OCI-LY7 (cell line): ENCODE results near the gene FOXE3. TPM values are rescaled to one million over a fixed set of nuclear protein-coding genes. Genes with fewer than 3 reads are reported as not detected.

Source experiments
- BruUV-seq: library from RNA; stranded (reverse); fragments of 400-500 nt; replicated peaks from 2 replicates; lab custom pipeline; 2021; lab: Mats Ljungman, UMichigan
- CTCF ChIA-PET: fragments of 300-600 bp; sonication (Branson Sonifier 250); formaldehyde crosslinking; loops from one replicate; lab custom pipeline; 2022; ENCODE audit warnings: antibody characterized with exemption; ENCODE audit not compliant: unreplicated experiment; lab: Charles Lee
- POLR2A ChIA-PET: fragments of 300-600 bp; sonication (Branson Sonifier 250); formaldehyde crosslinking; loops from one replicate; lab custom pipeline; 2022; ENCODE audit warnings: antibody characterized with exemption; lab: Charles Lee
- DNase-seq: peaks from one replicate; pipeline ENCODE4 v3.0.0-alpha.2; 2015; ENCODE audit warnings: low spot score
- H2AFZ ChIP-seq: fragments of 200-600 bp; sonication (generic), shearing (Covaris generic); 2 replicates; pipeline ENCODE4 v1.6.1; 2014; ENCODE audit warnings: mild to moderate bottlenecking, antibody characterized with exemption, low read length, moderate library complexity
- H3K27ac ChIP-seq: fragments of 200-600 bp; sonication (generic); 2 replicates; pipeline ENCODE4 v1.5.1; 2014; ENCODE audit warnings: mixed run types, low read depth, mild to moderate bottlenecking, moderate library complexity, low read length, inconsistent platforms; ENCODE audit not compliant: poor library complexity, severe bottlenecking
- H3K36me3 ChIP-seq: fragments of 200-600 bp; sonication (generic); 2 replicates; pipeline ENCODE4 v1.6.1; 2014; ENCODE audit warnings: mild to moderate bottlenecking, antibody characterized with exemption, low read length, moderate library complexity, mixed read lengths; ENCODE audit not compliant: insufficient read depth
- H3K4me1 ChIP-seq: fragments of 200-600 bp; sonication (generic); 2 replicates; pipeline ENCODE4 v1.5.1; 2014; ENCODE audit warnings: mild to moderate bottlenecking, low read length; ENCODE audit not compliant: insufficient read depth, poor library complexity, severe bottlenecking
- H3K4me2 ChIP-seq: fragments of 200-600 bp; sonication (generic); 2 replicates; pipeline ENCODE4 v1.6.1; 2014; ENCODE audit warnings: mild to moderate bottlenecking, low read length
- H3K4me3 ChIP-seq: fragments of 200-600 bp; sonication (generic); 2 replicates; pipeline ENCODE4 v1.5.1; 2014; ENCODE audit warnings: mild to moderate bottlenecking, low read depth, low read length; ENCODE audit not compliant: poor library complexity, severe bottlenecking
- H3K79me2 ChIP-seq: fragments of 200-600 bp; sonication (generic); 2 replicates; pipeline ENCODE4 v1.6.1; 2016; ENCODE audit warnings: low read depth, mild to moderate bottlenecking, low read length, moderate library complexity, mixed read lengths; ENCODE audit not compliant: insufficient read depth
- H3K9me2 ChIP-seq: fragments of 200-600 bp; sonication (generic); 2 replicates; pipeline ENCODE4 v1.6.1; 2016; ENCODE audit warnings: mild to moderate bottlenecking, low read length, mixed read lengths; ENCODE audit not compliant: insufficient read depth
- H3K9me3 ChIP-seq: fragments of 200-600 bp; sonication (generic); 2 replicates; pipeline ENCODE4 v1.6.1; 2014; ENCODE audit warnings: mild to moderate bottlenecking, mixed run types, low read length, mixed read lengths
- H4K20me1 ChIP-seq: fragments of 200-600 bp; sonication (generic); 2 replicates; pipeline ENCODE4 v1.6.1; 2014; ENCODE audit warnings: mild to moderate bottlenecking, antibody characterized with exemption, low read length, moderate library complexity, mixed read lengths; ENCODE audit not compliant: insufficient read depth
- EZH2phosphoT487 ChIP-seq: fragments of 200-600 bp; sonication (generic); IDR thresholded peaks from 2 replicates; pipeline ENCODE4 v1.6.1; 2018; ENCODE audit warnings: low read depth, borderline replicate concordance, mild to moderate bottlenecking, mixed run types, antibody characterized with exemption, low read length, moderate library complexity, mixed read lengths
- intact Hi-C: fragments of 100-400 bp; cut with micrococcal nuclease; formaldehyde crosslinking; loops from one replicate; pipeline ENCODE4 v1.10.0; 2022; ENCODE audit not compliant: unreplicated experiment
- total RNA-seq, 2 experiments: library from RNA; depleted of rRNA in 1 of 2; stranded (reverse); fragments of >200 nt in 1 of 2; shearing (Covaris generic) in 1 of 2; gene quantifications; 2 replicates each; pipeline ENCODE4 v1.2.3, GENCODE V29; 2014 to 2022
- TF ChIP-seq, protein P1 (sequence below): fragments of 200-600 bp; sonication (generic); conservative IDR thresholded peaks from 2 replicates; pipeline ENCODE4 v1.5.1; 2014; ENCODE audit warnings: mild to moderate bottlenecking, antibody characterized with exemption, low read length, moderate library complexity, mixed read lengths

The FOXE3 gene
- total RNA-seq, 2 experiments from 2014 or later: not detected

- Histone ChIP-seq H3K9me2 (no peaks in the 10 kb centered on the region), H3K27ac (no peak overlapping the region), H3K4me3 (no peak overlapping the region), H3K4me2 (no peak overlapping the region), H3K36me3 (peaks cover 22% of the 10 kb centered on the region; the same call in 1 of the 2 replicates), H3K4me1 (no peaks in the 10 kb centered on the region), H2AFZ (no peak overlapping the region), H3K9me3 (no peaks in the 10 kb centered on the region), H4K20me1 (no peaks in the 10 kb centered on the region), H3K79me2 (no peaks in the 10 kb centered on the region)
- ChIA-PET POLR2A (interaction anchor here (0.7 kb wide), 1 partner anchor 346 kb away, joined by 3 read pairs; no protein-coding TSS in a partner anchor), CTCF (interaction anchor here (0.6 kb wide), 1 partner anchor 46 kb away, joined by 4 read pairs; no protein-coding TSS in a partner anchor)
- no TSS peak for BruUV-seq
- intact Hi-C loops: loop anchor here (5.0 kb wide), 1 partner anchor 327 kb away; no protein-coding TSS in a partner anchor
- TF ChIP-seq, protein P1, sequence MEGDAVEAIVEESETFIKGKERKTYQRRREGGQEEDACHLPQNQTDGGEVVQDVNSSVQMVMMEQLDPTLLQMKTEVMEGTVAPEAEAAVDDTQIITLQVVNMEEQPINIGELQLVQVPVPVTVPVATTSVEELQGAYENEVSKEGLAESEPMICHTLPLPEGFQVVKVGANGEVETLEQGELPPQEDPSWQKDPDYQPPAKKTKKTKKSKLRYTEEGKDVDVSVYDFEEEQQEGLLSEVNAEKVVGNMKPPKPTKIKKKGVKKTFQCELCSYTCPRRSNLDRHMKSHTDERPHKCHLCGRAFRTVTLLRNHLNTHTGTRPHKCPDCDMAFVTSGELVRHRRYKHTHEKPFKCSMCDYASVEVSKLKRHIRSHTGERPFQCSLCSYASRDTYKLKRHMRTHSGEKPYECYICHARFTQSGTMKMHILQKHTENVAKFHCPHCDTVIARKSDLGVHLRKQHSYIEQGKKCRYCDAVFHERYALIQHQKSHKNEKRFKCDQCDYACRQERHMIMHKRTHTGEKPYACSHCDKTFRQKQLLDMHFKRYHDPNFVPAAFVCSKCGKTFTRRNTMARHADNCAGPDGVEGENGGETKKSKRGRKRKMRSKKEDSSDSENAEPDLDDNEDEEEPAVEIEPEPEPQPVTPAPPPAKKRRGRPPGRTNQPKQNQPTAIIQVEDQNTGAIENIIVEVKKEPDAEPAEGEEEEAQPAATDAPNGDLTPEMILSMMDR: no peak
- no peak for TF ChIP-seq EZH2phosphoT487
- no peak for DNase-seq
These were observed 31.1 kb upstream of the FOXE3 start for GRCh38 chr1:47385020-47385419.

GRCh38 chr1:47386268-47386667 is 29.8 kb upstream of the FOXE3 start:
- no peak for DNase-seq
- no TSS peak for BruUV-seq
- intact Hi-C loops: loop anchor here (5.0 kb wide), 1 partner anchor 326 kb away; no protein-coding TSS in a partner anchor
- H3K4me2 ChIP-seq: no peak overlapping the region
- TF ChIP-seq, protein P1: no peak
- no peak for TF ChIP-seq EZH2phosphoT487
- H3K4me1 ChIP-seq: peaks cover 8% of the 10 kb centered on the region
- no peaks in the 10 kb centered on the region for H3K9me2 ChIP-seq
- no peak overlapping the region for H2AFZ ChIP-seq
- no peak overlapping the region for H3K4me3 ChIP-seq
- POLR2A ChIA-PET: interaction anchor here (0.9 to 1.3 kb wide), 3 partner anchors 9 to 51 kb away, joined by 3 read pairs; partner anchors contain the start of gene FOXD2
- CTCF ChIA-PET: interaction anchor here (0.6 to 1.3 kb wide), 3 partner anchors 11 to 437 kb away, joined by 3 to 4 read pairs (median 3); no protein-coding TSS in a partner anchor
- H3K9me3 ChIP-seq: no peaks in the 10 kb centered on the region
- no peaks in the 10 kb centered on the region for H3K79me2 ChIP-seq
- H3K36me3 ChIP-seq: peaks cover 14% of the 10 kb centered on the region; the same call in 1 of the 2 replicates
- H3K27ac ChIP-seq: no peak overlapping the region
- no peaks in the 10 kb centered on the region for H4K20me1 ChIP-seq
